Breast epithelium (tissue), 3 donors: ENCODE results near the gene MED10.

Source experiments
- CTCF ChIP-seq, 3 donors: fragments of 450-650 bp; IDR thresholded peaks; one replicate each; pipeline ENCODE4 v1.5.1; 2016 to 2017; ENCODE audit warnings: antibody characterized with exemption in 3 of 3, mild to moderate bottlenecking in 3 of 3, moderate library complexity in 3 of 3
- POLR2A ChIP-seq: fragments of 450-650 bp; IDR thresholded peaks from one replicate; pipeline ENCODE4 v1.6.1; 2016; ENCODE audit warnings: antibody characterized with exemption, mild to moderate bottlenecking, moderate library complexity
- POLR2AphosphoS5 ChIP-seq, 3 donors: sonication (generic); formaldehyde crosslinking; IDR thresholded peaks; one replicate each; pipeline ENCODE4 v1.6.1; 2017; ENCODE audit warnings: antibody characterized with exemption in 3 of 3

GRCh38 chr5:6393596-6394194 is 15.3 kb upstream of the MED10 start:
- no peak for TF ChIP-seq POLR2A
- TF ChIP-seq CTCF (IDR thresholded peaks at IDR 0.05), result no peak
- no peak for TF ChIP-seq POLR2AphosphoS5 (IDR thresholded peaks at IDR 0.05)
